OCI-LY7 (cell line): ENCODE results near the gene CYB561. TPM values are rescaled to one million over a fixed set of nuclear protein-coding genes. Genes with fewer than 3 reads are reported as not detected.

Experiments
- BruUV-seq: library from RNA; stranded (reverse); fragments of 400-500 nt; replicated peaks from 2 replicates; lab custom pipeline; 2021; lab: Mats Ljungman, UMichigan
- CTCF ChIA-PET: fragments of 300-600 bp; sonication (Branson Sonifier 250); formaldehyde crosslinking; loops from one replicate; lab custom pipeline; 2022; ENCODE audit warnings: antibody characterized with exemption; ENCODE audit not compliant: unreplicated experiment; lab: Charles Lee
- POLR2A ChIA-PET: fragments of 300-600 bp; sonication (Branson Sonifier 250); formaldehyde crosslinking; loops from one replicate; lab custom pipeline; 2022; ENCODE audit warnings: antibody characterized with exemption; lab: Charles Lee
- DNase-seq: peaks from one replicate; pipeline ENCODE4 v3.0.0-alpha.2; 2015; ENCODE audit warnings: low spot score
- H2AFZ ChIP-seq: fragments of 200-600 bp; sonication (generic), shearing (Covaris generic); 2 replicates; pipeline ENCODE4 v1.6.1; 2014; ENCODE audit warnings: mild to moderate bottlenecking, antibody characterized with exemption, low read length, moderate library complexity
- H3K27ac ChIP-seq: fragments of 200-600 bp; sonication (generic); 2 replicates; pipeline ENCODE4 v1.5.1; 2014; ENCODE audit warnings: mixed run types, low read depth, mild to moderate bottlenecking, moderate library complexity, low read length, inconsistent platforms; ENCODE audit not compliant: poor library complexity, severe bottlenecking
- H3K36me3 ChIP-seq: fragments of 200-600 bp; sonication (generic); 2 replicates; pipeline ENCODE4 v1.6.1; 2014; ENCODE audit warnings: mild to moderate bottlenecking, antibody characterized with exemption, low read length, moderate library complexity, mixed read lengths; ENCODE audit not compliant: insufficient read depth
- H3K4me1 ChIP-seq: fragments of 200-600 bp; sonication (generic); 2 replicates; pipeline ENCODE4 v1.5.1; 2014; ENCODE audit warnings: mild to moderate bottlenecking, low read length; ENCODE audit not compliant: insufficient read depth, poor library complexity, severe bottlenecking
- H3K4me2 ChIP-seq: fragments of 200-600 bp; sonication (generic); 2 replicates; pipeline ENCODE4 v1.6.1; 2014; ENCODE audit warnings: mild to moderate bottlenecking, low read length
- H3K4me3 ChIP-seq: fragments of 200-600 bp; sonication (generic); 2 replicates; pipeline ENCODE4 v1.5.1; 2014; ENCODE audit warnings: mild to moderate bottlenecking, low read depth, low read length; ENCODE audit not compliant: poor library complexity, severe bottlenecking
- H3K79me2 ChIP-seq: fragments of 200-600 bp; sonication (generic); 2 replicates; pipeline ENCODE4 v1.6.1; 2016; ENCODE audit warnings: low read depth, mild to moderate bottlenecking, low read length, moderate library complexity, mixed read lengths; ENCODE audit not compliant: insufficient read depth
- H3K9me2 ChIP-seq: fragments of 200-600 bp; sonication (generic); 2 replicates; pipeline ENCODE4 v1.6.1; 2016; ENCODE audit warnings: mild to moderate bottlenecking, low read length, mixed read lengths; ENCODE audit not compliant: insufficient read depth
- H3K9me3 ChIP-seq: fragments of 200-600 bp; sonication (generic); 2 replicates; pipeline ENCODE4 v1.6.1; 2014; ENCODE audit warnings: mild to moderate bottlenecking, mixed run types, low read length, mixed read lengths
- H4K20me1 ChIP-seq: fragments of 200-600 bp; sonication (generic); 2 replicates; pipeline ENCODE4 v1.6.1; 2014; ENCODE audit warnings: mild to moderate bottlenecking, antibody characterized with exemption, low read length, moderate library complexity, mixed read lengths; ENCODE audit not compliant: insufficient read depth
- EZH2phosphoT487 ChIP-seq: fragments of 200-600 bp; sonication (generic); IDR thresholded peaks from 2 replicates; pipeline ENCODE4 v1.6.1; 2018; ENCODE audit warnings: low read depth, borderline replicate concordance, mild to moderate bottlenecking, mixed run types, antibody characterized with exemption, low read length, moderate library complexity, mixed read lengths
- intact Hi-C: fragments of 100-400 bp; cut with micrococcal nuclease; formaldehyde crosslinking; loops from one replicate; pipeline ENCODE4 v1.10.0; 2022; ENCODE audit not compliant: unreplicated experiment
- total RNA-seq, 2 experiments: library from RNA; depleted of rRNA in 1 of 2; stranded (reverse); fragments of >200 nt in 1 of 2; shearing (Covaris generic) in 1 of 2; gene quantifications; 2 replicates each; pipeline ENCODE4 v1.2.3, GENCODE V29; 2014 to 2022
- TF ChIP-seq, protein P1 (sequence below): fragments of 200-600 bp; sonication (generic); conservative IDR thresholded peaks from 2 replicates; pipeline ENCODE4 v1.5.1; 2014; ENCODE audit warnings: mild to moderate bottlenecking, antibody characterized with exemption, low read length, moderate library complexity, mixed read lengths

The CYB561 gene
- total RNA-seq, 2 experiments from 2014 or later: not detected

DNA sequence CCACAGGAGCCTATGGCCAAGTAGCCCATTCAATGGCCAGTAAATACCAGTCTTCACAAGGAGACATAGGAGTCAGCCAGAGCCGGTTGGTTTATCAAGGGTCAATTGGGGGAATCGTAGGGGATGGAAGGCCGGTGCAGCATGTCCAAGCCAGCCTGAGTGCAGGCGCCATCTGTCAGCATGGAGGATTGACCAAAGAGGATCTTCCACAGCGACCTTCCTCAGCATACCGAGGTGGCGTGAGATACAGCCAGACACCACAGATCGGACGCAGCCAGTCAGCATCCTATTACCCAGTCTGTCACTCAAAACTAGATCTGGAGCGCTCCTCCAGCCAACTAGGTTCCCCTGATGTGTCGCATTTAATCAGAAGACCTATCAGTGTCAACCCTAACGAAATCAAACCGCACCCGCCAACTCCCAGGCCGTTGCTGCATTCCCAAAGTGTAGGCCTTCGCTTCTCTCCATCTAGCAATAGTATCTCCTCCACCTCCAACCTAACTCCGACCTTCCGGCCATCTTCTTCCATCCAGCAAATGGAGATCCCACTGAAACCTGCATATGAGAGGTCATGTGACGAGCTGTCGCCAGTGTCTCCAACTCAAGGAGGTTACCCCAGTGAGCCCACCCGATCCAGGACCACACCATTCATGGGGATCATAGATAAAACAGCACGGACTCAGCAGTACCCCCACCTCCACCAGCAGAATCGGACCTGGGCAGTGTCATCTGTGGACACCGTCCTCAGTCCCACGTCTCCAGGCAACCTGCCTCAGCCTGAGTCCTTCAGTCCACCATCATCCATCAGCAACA is 25.0 kb downstream of the CYB561 start:
- TF ChIP-seq, protein P1, sequence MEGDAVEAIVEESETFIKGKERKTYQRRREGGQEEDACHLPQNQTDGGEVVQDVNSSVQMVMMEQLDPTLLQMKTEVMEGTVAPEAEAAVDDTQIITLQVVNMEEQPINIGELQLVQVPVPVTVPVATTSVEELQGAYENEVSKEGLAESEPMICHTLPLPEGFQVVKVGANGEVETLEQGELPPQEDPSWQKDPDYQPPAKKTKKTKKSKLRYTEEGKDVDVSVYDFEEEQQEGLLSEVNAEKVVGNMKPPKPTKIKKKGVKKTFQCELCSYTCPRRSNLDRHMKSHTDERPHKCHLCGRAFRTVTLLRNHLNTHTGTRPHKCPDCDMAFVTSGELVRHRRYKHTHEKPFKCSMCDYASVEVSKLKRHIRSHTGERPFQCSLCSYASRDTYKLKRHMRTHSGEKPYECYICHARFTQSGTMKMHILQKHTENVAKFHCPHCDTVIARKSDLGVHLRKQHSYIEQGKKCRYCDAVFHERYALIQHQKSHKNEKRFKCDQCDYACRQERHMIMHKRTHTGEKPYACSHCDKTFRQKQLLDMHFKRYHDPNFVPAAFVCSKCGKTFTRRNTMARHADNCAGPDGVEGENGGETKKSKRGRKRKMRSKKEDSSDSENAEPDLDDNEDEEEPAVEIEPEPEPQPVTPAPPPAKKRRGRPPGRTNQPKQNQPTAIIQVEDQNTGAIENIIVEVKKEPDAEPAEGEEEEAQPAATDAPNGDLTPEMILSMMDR: no peak
- no peak for TF ChIP-seq EZH2phosphoT487
- CTCF ChIA-PET: no interaction called here
- Histone ChIP-seq H3K9me3 (no peaks in the 10 kb centered on the region), H3K4me1 (no peaks in the 10 kb centered on the region), H3K4me3 (no peak overlapping the region), H3K9me2 (no peaks in the 10 kb centered on the region), H4K20me1 (no peaks in the 10 kb centered on the region), H3K4me2 (no peak overlapping the region), H2AFZ (no peak overlapping the region), H3K27ac (no peak overlapping the region), H3K79me2 (no peaks in the 10 kb centered on the region), H3K36me3 (no peaks in the 10 kb centered on the region)
- DNase-seq: no peak
- BruUV-seq: no TSS peak
- POLR2A ChIA-PET: no interaction called here
- intact Hi-C loops: no loop called here

- Histone ChIP-seq H3K79me2 (no peaks in the 10 kb centered on the region), H3K9me2 (no peaks in the 10 kb centered on the region), H3K4me2 (no peak overlapping the region), H3K9me3 (no peaks in the 10 kb centered on the region), H3K27ac (no peak overlapping the region), H3K4me3 (no peak overlapping the region), H3K4me1 (no peaks in the 10 kb centered on the region), H4K20me1 (no peaks in the 10 kb centered on the region), H2AFZ (no peak overlapping the region), H3K36me3 (no peaks in the 10 kb centered on the region)
- intact Hi-C loops: no loop called here
- ChIA-PET POLR2A (no interaction called here), CTCF (no interaction called here)
- no peak for DNase-seq
- TF ChIP-seq, protein P1: no peak
- no TSS peak for BruUV-seq
Observed at GRCh38 chr17:63419949-63420867, 25.9 kb downstream of the CYB561 start.
